Mucosa of stomach (tissue), 1 donor: ENCODE results near the gene PITPNC1.
A peak's percentile ranks its signal among the peaks of the same experiment; 100 is the strongest.

Experiments
- H3K27me3 ChIP-seq: one replicate; pipeline ENCODE4 v1.7.0; 2013; ENCODE audit warnings: mild to moderate bottlenecking, low read length; ENCODE audit not compliant: control insufficient read depth, insufficient read depth
- H3K36me3 ChIP-seq: one replicate; pipeline ENCODE4 v1.7.0; 2013; ENCODE audit warnings: low read length; ENCODE audit not compliant: control insufficient read depth, insufficient read depth
- H3K4me1 ChIP-seq: one replicate; pipeline ENCODE4 v1.7.0; 2013; ENCODE audit warnings: mild to moderate bottlenecking, low read length; ENCODE audit not compliant: control insufficient read depth, insufficient read depth
- H3K4me3 ChIP-seq: one replicate; pipeline ENCODE4 v1.7.0; 2013; ENCODE audit warnings: low read length
- H3K9ac ChIP-seq: one replicate; pipeline ENCODE4 v1.7.0; 2013; ENCODE audit warnings: mild to moderate bottlenecking, low read length, moderate library complexity
- H3K9me3 ChIP-seq: one replicate; pipeline ENCODE4 v1.7.0; 2013; ENCODE audit warnings: mild to moderate bottlenecking, low read length, moderate library complexity; ENCODE audit not compliant: control insufficient read depth
- donor health status: Pancreatic carcinoma.

PITPNC1 gene

DNA sequence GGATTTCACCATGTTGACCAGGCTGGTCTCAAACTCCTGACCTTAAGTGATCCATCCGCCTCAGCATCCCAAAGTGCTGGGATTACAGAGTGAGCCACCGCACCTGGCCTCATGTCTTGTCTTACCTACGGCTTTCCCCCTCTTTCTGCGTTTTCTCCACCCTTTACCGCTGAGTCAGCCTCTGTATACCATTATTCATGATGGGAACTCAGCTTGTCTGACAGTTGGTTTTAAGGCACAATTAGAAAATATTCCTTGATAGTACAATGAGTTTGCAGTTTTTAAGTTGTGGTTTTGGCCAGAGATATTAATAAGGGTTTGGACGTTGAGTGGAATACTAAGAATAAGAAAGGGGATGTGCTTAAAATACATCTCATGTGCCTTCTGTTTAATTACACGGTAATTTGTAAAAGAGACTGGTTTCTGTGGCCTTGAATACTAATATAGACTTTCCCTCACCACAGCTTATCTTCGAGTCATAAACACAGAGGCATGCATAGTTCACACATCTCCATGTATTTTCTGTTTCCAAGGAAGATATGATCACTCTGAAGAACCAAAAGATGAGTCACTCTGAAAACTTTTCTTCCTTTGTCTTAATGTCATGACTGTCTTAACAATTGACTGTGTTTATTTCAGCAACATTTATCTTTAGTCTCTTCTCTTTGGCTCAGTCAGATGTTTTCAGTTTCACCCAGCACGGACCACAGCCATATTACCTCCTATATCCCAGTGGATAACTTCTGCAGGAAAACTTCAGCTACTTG lies 54.4 kb downstream of the PITPNC1 start:
- Histone ChIP-seq H3K27me3 (no peaks in the 10 kb centered on the region), H3K36me3 (no peaks in the 10 kb centered on the region), H3K9me3 (no peaks in the 10 kb centered on the region), H3K4me1 (no peaks in the 10 kb centered on the region), H3K9ac (no peak overlapping the region), H3K4me3 (no peak overlapping the region)

- no peaks in the 10 kb centered on the region for H3K36me3 ChIP-seq
- no peaks in the 10 kb centered on the region for H3K9me3 ChIP-seq
- H3K27me3 ChIP-seq, result no peaks in the 10 kb centered on the region
- no peaks in the 10 kb centered on the region for H3K4me1 ChIP-seq
- no peak overlapping the region for H3K4me3 ChIP-seq
- no peak overlapping the region for H3K9ac ChIP-seq
Measured at GRCh38 chr17:67433248-67433924, 56.3 kb downstream of the PITPNC1 start.

DNA sequence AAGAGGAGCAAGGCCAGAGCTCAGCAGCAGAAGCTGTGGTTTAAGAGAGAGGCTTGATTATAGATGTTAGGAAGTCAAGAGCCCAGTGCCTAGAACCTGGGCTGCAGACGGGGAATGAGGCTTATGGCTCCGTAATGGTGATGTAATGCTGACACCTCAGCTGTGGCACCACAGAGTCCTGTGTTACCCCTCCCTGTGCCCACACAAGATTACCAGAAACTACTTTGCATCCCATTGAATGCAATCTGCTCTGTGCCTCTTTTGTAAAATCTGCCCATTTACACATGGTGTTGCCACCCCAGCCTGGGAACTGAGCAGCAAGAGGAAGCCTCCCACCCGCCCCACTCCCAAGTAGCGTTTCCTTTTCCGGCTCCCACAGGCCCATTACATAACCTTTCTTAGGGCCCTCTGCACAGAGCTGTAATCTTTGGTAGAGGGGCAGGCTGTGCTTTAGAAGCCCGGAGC lies 57.0 kb downstream of the PITPNC1 start:
- no peak overlapping the region for H3K4me3 ChIP-seq

DNA sequence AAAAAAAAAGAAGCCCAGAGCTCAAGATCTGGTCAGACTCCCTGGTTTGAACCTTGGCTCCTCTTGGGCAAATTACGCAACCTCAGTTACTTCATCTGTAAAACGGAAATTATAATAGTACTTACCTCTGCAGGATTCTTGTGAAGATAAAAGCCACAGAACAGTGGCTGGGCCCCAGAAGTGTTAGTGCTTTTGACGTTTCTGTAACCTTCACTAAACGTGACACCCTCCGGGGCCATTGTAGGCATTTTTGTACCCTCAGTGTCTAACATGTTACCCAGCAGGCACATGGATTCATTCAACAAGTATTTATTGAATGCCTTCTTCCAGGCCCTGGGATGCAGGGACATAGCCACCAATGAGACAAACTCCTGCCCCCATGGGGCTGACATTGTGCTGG lies 58.0 kb downstream of the PITPNC1 start:
- H3K4me3 ChIP-seq, result no peak overlapping the region
- H3K9me3 ChIP-seq, result no peaks in the 10 kb centered on the region
- no peaks in the 10 kb centered on the region for H3K36me3 ChIP-seq
- no peaks in the 10 kb centered on the region for H3K27me3 ChIP-seq
- no peaks in the 10 kb centered on the region for H3K4me1 ChIP-seq
- H3K9ac ChIP-seq, result no peak overlapping the region

More for the DNA sequence above, 57.0 kb downstream of the PITPNC1 start:
- Histone ChIP-seq H3K9me3 (no peaks in the 10 kb centered on the region), H3K9ac (no peak overlapping the region), H3K4me1 (no peaks in the 10 kb centered on the region), H3K27me3 (no peaks in the 10 kb centered on the region), H3K36me3 (no peaks in the 10 kb centered on the region)

DNA sequence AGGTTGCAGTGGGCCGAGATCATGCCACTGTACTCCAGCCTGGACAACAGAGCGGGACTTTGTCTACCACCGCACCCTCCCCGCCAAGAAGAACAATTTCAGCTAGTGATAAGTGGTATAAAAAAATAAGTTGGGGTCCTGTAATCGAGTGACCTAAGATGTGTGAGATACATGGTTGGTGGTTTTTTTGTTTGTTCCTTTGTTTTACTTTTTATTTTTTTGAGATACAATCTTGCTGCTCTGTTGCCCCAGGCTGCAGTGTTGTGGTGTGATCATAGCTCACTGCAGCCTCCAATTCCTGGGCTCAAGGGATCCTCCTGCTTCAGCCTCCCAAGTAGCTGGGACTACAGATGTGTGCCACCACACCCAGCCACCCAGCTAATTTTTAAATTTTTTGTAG lies 58.7 kb downstream of the PITPNC1 start:
- Histone ChIP-seq H3K36me3 (no peaks in the 10 kb centered on the region), H3K27me3 (no peaks in the 10 kb centered on the region), H3K9me3 (no peaks in the 10 kb centered on the region), H3K4me1 (no peaks in the 10 kb centered on the region), H3K4me3 (no peak overlapping the region), H3K9ac (no peak overlapping the region)

GRCh38 chr17:67436233-67436632 lies 59.2 kb downstream of the PITPNC1 start:
- Histone ChIP-seq H3K9ac (no peak overlapping the region), H3K4me1 (no peaks in the 10 kb centered on the region), H3K4me3 (no peak overlapping the region), H3K9me3 (no peaks in the 10 kb centered on the region), H3K27me3 (no peaks in the 10 kb centered on the region), H3K36me3 (no peaks in the 10 kb centered on the region)

GRCh38 chr17:67438667-67439066 lies 61.6 kb downstream of the PITPNC1 start:
- no peaks in the 10 kb centered on the region for H3K9me3 ChIP-seq
- H3K27me3 ChIP-seq, result no peaks in the 10 kb centered on the region
- no peaks in the 10 kb centered on the region for H3K36me3 ChIP-seq
- no peak overlapping the region for H3K4me3 ChIP-seq
- no peak overlapping the region for H3K9ac ChIP-seq
- H3K4me1 ChIP-seq, result no peaks in the 10 kb centered on the region

- H3K4me3 ChIP-seq, result no peak overlapping the region
- H3K4me1 ChIP-seq, result no peaks in the 10 kb centered on the region
- no peaks in the 10 kb centered on the region for H3K36me3 ChIP-seq
- no peaks in the 10 kb centered on the region for H3K9me3 ChIP-seq
- H3K27me3 ChIP-seq, result no peaks in the 10 kb centered on the region
- H3K9ac ChIP-seq, result no peak overlapping the region
Measured at GRCh38 chr17:67439269-67439668, 62.2 kb downstream of the PITPNC1 start.

DNA sequence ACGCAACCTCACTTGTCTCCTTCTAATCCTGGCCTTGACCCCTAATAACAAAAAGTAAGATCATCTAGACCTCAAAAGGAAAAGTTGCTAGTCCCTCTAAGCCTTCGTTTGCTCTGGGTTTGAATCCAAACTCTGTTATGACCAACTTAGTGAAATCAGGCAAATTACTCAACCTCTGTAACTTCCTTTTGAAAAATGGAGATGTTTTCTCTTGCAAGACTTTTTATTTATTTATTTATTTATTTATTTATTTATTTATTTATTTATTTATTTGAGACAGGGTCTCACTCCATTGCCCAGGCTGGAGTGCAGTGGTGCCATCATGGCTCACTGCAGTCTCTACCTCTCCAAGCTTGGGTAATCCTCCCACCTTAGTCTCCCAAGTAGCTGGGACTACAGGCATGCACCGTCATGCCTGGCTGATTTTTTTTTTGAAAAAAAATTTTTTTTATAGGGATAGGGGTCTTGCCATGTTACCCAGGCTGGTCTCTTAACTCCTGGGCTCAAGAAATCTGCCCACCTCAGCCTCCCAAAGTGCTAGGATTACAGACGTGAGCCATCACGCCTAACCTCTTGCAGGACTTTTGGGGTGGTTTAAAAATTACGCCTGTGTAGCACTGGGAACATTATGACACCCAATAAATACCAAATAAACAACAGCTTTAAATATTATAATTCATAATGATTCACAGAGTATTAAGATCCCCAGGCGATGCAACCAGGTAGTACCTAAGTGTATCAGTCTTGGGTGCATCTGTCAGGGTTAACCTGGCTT lies 63.4 kb downstream of the PITPNC1 start:
- peak overlapping the region; percentile 9 for H3K9ac ChIP-seq
- H3K4me3 ChIP-seq, result no peak overlapping the region
- H3K9me3 ChIP-seq, result no peaks in the 10 kb centered on the region
- H3K27me3 ChIP-seq, result no peaks in the 10 kb centered on the region
- no peaks in the 10 kb centered on the region for H3K4me1 ChIP-seq
- H3K36me3 ChIP-seq, result no peaks in the 10 kb centered on the region

DNA sequence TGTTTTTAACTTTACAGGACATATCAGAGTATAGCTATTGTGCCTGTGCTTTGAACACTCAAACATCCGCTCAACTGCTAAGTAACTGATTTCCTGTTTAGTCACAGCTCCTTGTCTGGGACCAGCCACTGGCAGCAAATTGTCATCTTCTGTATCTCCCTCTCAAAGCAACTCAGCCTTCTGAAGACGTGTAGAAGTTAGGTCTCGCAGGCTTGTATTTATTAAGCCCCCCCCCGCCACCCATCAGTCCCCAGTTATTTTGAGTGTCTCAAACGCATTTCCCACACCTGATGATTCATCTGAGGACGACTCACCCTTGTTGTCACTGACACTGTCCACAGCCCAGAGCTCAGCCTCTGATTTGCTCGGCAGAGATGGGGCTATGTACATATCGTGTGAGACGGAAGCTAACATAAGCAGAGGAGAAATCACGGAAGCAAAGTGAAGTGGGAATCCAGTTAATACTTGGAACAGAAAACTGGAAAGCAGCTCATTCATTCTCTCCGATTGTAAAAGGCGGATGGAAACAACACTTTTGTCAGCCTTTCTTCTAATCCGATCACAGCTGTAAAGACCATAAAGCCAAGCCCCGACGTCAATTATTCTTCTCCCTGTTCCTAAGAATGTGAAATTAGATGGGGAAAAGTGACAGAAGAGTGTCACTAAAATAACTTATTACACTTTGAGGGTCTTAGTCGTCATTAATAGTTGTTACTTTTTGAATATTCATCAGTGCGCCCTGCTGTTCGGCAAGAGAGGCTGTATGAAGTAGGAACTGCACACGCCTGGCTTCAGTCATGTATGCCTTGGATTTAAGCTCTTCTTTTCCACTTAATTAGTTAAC lies 64.2 kb downstream of the PITPNC1 start:
- Histone ChIP-seq H3K9me3 (no peaks in the 10 kb centered on the region), H3K27me3 (no peaks in the 10 kb centered on the region), H3K4me1 (no peaks in the 10 kb centered on the region), H3K36me3 (no peaks in the 10 kb centered on the region), H3K4me3 (no peak overlapping the region), H3K9ac (peak overlapping the region; percentile 9)

GRCh38 chr17:67441896-67442219 lies 64.8 kb downstream of the PITPNC1 start:
- no peaks in the 10 kb centered on the region for H3K9me3 ChIP-seq
- peak overlapping the region; percentile 9 for H3K9ac ChIP-seq
- no peaks in the 10 kb centered on the region for H3K36me3 ChIP-seq
- no peaks in the 10 kb centered on the region for H3K4me1 ChIP-seq
- H3K4me3 ChIP-seq, result no peak overlapping the region
- H3K27me3 ChIP-seq, result no peaks in the 10 kb centered on the region
